ENCODE data around the gene URI1. TPM values are rescaled to one million over a fixed set of nuclear protein-coding genes. Genes with fewer than 3 reads are reported as not detected.

The URI1 gene
- total RNA-seq, 1 donor from 2014 or later = 42.0 TPM

DNA sequence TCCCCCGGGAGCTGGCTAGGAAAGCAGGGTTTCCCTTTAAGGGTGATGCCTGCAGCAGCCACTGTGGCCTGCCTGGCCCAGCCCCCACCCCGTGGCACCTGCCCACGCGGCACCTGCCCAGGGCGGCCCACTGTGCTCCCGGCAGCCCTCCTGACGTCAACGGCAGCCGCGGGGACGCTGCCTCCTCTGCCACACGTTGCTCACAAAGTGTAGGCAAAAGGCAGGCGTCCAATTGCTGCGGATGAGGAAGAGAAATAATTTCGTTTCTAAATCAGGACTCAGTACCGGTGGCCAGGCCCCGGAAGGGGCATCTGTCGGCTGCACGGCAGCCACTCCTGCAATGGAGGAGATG lies 122.3 kb downstream of the URI1 start:
- H3K27ac Mint-ChIP-seq (ENCODE audit: unreplicated experiment) = no peak overlapping the region
- TF ChIP-seq, protein P1, sequence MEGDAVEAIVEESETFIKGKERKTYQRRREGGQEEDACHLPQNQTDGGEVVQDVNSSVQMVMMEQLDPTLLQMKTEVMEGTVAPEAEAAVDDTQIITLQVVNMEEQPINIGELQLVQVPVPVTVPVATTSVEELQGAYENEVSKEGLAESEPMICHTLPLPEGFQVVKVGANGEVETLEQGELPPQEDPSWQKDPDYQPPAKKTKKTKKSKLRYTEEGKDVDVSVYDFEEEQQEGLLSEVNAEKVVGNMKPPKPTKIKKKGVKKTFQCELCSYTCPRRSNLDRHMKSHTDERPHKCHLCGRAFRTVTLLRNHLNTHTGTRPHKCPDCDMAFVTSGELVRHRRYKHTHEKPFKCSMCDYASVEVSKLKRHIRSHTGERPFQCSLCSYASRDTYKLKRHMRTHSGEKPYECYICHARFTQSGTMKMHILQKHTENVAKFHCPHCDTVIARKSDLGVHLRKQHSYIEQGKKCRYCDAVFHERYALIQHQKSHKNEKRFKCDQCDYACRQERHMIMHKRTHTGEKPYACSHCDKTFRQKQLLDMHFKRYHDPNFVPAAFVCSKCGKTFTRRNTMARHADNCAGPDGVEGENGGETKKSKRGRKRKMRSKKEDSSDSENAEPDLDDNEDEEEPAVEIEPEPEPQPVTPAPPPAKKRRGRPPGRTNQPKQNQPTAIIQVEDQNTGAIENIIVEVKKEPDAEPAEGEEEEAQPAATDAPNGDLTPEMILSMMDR (IDR thresholded peaks at IDR 0.05) = no peak
- no peaks in the 10 kb centered on the region for H3K36me3 Mint-ChIP-seq (ENCODE audit: low read depth)
- H3K9me3 Mint-ChIP-seq (ENCODE audit: low read depth) = no peaks in the 10 kb centered on the region
- no peaks in the 10 kb centered on the region for H3K4me1 Mint-ChIP-seq (ENCODE audit: low read depth)
- no peak overlapping the region for H3K4me3 Mint-ChIP-seq (ENCODE audit: unreplicated experiment)
- peak; percentile 87 for DNase-seq (ENCODE audit: low spot score)
- H3K27me3 Mint-ChIP-seq (ENCODE audit: low read depth) = peaks cover 8% of the 10 kb centered on the region

- peak; percentile 50 for DNase-seq (ENCODE audit: low spot score)
- Mint-ChIP-seq H3K36me3 (ENCODE audit: low read depth) (no peaks in the 10 kb centered on the region), H3K9me3 (ENCODE audit: low read depth) (no peaks in the 10 kb centered on the region), H3K27ac (ENCODE audit: unreplicated experiment) (no peak overlapping the region), H3K4me3 (ENCODE audit: unreplicated experiment) (no peak overlapping the region), H3K4me1 (ENCODE audit: low read depth) (no peaks in the 10 kb centered on the region), H3K27me3 (ENCODE audit: low read depth) (peaks cover 8% of the 10 kb centered on the region)
- TF ChIP-seq, protein P1 (IDR thresholded peaks at IDR 0.05) = no peak
Measured at GRCh38 chr19:30064771-30065494, 122.9 kb downstream of the URI1 start.

DNA sequence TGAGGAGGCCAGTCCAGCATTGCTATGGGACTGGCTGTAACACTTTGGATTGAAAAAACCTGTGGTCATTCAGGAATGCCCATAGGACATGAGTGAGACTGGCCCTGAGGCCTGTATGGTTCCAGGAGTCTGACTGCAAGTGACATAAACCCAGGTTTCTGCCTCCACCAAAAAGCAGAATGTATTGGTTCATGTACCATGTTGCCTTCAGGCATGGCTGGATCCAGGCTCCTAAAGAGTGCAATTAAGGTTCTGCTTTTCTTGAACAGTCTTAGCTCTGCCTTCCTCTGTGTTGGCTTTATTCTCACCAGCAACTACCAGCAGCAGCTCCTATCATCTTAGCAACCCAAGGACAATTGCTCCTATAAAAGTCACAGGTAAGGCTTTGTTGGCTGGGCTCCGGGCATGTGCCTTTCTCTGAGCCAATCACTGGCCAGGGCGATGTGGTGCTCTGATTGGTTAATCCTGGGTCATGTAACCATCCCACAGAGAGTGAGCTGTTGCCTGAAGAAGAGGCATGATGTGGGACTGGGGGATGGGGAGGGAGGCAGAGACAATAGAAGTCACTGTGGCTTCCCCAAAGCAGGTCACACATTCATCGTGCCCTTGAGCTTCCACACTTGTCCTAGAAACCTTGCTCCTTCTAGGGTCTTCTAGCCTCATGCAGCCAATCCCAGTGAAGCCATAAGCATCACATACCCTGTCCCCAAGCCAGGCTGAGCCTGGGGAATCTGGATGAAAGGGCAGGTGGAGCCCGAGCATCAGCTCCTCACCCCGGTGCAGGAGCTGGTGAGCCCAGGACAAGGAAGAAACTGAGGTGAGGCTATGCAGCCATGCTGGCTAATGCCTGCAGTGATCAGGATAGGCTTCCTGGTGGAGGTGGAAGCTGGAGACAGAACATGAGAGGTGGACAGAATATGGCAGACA lies 123.9 kb downstream of the URI1 start:
- no peak for DNase-seq (ENCODE audit: low spot score)
- Mint-ChIP-seq H3K4me3 (ENCODE audit: unreplicated experiment) (no peak overlapping the region), H3K36me3 (ENCODE audit: low read depth) (no peaks in the 10 kb centered on the region)

More for the DNA sequence above, 123.9 kb downstream of the URI1 start:
- Mint-ChIP-seq H3K27ac (ENCODE audit: unreplicated experiment) (no peak overlapping the region), H3K27me3 (ENCODE audit: low read depth) (peaks cover 8% of the 10 kb centered on the region), H3K9me3 (ENCODE audit: low read depth) (no peaks in the 10 kb centered on the region), H3K4me1 (ENCODE audit: low read depth) (no peaks in the 10 kb centered on the region)
- TF ChIP-seq, protein P1 (IDR thresholded peaks at IDR 0.05) = no peak

Other genes with a start within 250 kb of the URI1 start
- gene C19orf12, start 227.0 kb upstream of the URI1 start, total RNA-seq = 43.7 to 46.9 TPM (median 46.4 TPM) in 3 replicates
- 7.6 to 13.4 TPM (median 8.2 TPM) in 3 replicates for gene CCNE1, start 130.2 kb upstream of the URI1 start, total RNA-seq

All from chondrocyte (in vitro differentiated cells).